GM12878 (cell line): ENCODE data around the gene ISG20. TPM values are rescaled to one million over a fixed set of nuclear protein-coding genes. Genes with fewer than 3 reads are reported as not detected.

Experiments used
- CUX1 ChIP-seq: IDR thresholded peaks from 2 replicates; pipeline ENCODE4 v1.6.1; 2012; ENCODE audit warnings: improper control_type of control experiment, low read depth, low read length; ENCODE audit not compliant: insufficient replicate concordance
- ELK1 ChIP-seq: IDR thresholded peaks from 2 replicates; pipeline ENCODE4 v1.6.1; 2012; ENCODE audit warnings: low read depth, low read length, improper control_type of control experiment
- NR2C1 ChIP-seq: fragments of 450-650 bp; IDR thresholded peaks from 2 replicates; pipeline ENCODE4 v1.6.1; 2017; ENCODE audit warnings: antibody characterized with exemption, mild to moderate bottlenecking, moderate library complexity
- POLR2AphosphoS5 ChIP-seq: IDR thresholded peaks from 2 replicates; pipeline ENCODE4 v1.6.1; 2011; ENCODE audit warnings: mild to moderate bottlenecking, low read length, inconsistent platforms
- STAT3 ChIP-seq: IDR thresholded peaks from 2 replicates; pipeline ENCODE4 v1.6.1; 2011; ENCODE audit warnings: low read depth, low read length, improper control_type of control experiment
- YBX1 ChIP-seq: fragments of 450-650 bp; IDR thresholded peaks from 2 replicates; pipeline ENCODE4 v1.6.1; 2016; ENCODE audit warnings: antibody characterized with exemption
- polyA plus RNA-seq, 11 experiments: library from polyadenylated mRNA; depleted of rRNA in 4 of 11; unstranded in 6 of 11; stranded (reverse) in 5 of 11; fragments of >200 nt; fragmentation: Nextera tagmentation in 4 of 11; fragmentation: Illumina TruSeq in 1 of 11; extraction: Ambion mirVana in 4 of 11; extraction: Trizol in 1 of 11; gene quantifications; 1 replicate in 1 of 11; 2 replicates in 10 of 11; pipeline versions ENCODE4 v1.2.1 to v1.2.3, GENCODE V29; 2011 to 2016; ENCODE audit warnings: inconsistent platforms in 2 of 11, missing spikeins in 2 of 11, low read depth in 1 of 11
- total RNA-seq, 4 experiments: library from RNA; depleted of rRNA in 3 of 4; stranded (reverse); fragments of >200 nt in 3 of 4; fragmentation: Illumina TruSeq in 1 of 4; extraction: Trizol in 1 of 4; gene quantifications; 2 replicates each; pipeline versions ENCODE4 v1.2.1 to v1.2.3, GENCODE V29; 2013 to 2021

ISG20 gene
- total and polyA plus RNA-seq, 10 of the 15 experiments (the other 5 are each of a cell fraction or from before 2014, with no cell fraction given), result 23.4 to 210 (median 85.9) TPM

DNA sequence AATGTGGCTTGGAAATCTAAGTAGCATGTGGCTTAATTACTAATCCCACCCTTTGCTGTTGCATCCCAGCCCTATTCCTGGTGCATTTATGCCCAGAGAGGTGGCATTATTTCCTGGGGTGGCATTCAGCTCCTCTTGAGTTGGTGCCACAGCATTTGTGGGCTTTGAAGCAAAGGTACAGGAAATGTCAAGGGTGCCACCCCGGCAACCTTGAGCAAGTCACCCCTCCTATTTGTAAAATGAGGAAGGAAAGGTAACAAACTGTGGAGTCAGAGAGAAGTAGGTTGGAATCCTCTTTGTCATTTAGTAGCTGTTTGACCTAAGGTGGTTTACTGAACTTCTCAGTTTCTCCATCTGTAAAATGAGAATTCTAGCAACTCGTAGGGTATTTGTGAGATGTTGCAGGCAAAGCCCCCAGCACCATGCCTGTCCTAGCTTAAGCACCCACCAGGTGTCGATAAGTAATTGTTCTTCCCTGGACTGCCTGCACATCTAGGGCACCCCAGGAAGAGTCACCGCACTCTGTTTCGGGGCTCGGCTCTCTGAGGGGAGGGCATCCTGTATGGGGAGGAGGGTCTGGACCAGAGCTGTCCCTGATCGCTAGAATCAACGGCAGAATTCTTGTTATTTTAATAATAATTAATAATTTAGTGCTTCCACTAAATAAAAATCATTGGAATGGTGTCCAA lies 17.1 kb downstream of the ISG20 start (continued):
- no peak for TF ChIP-seq CUX1
- no peak for TF ChIP-seq POLR2AphosphoS5
- no peak for TF ChIP-seq STAT3
- no peak for TF ChIP-seq ELK1
- no peak for TF ChIP-seq YBX1
- no peak for TF ChIP-seq NR2C1
